GM18868 (cell line): Measurements from ENCODE around the gene TNFRSF11A.

Experiments
- ATAC-seq: cut with Tn5 transposase; IDR thresholded peaks from one replicate; pipeline ENCODE4 v1.9.1; 2021; ENCODE audit warnings: mild to moderate bottlenecking, moderate library complexity; ENCODE audit not compliant: unreplicated experiment

The TNFRSF11A gene

DNA sequence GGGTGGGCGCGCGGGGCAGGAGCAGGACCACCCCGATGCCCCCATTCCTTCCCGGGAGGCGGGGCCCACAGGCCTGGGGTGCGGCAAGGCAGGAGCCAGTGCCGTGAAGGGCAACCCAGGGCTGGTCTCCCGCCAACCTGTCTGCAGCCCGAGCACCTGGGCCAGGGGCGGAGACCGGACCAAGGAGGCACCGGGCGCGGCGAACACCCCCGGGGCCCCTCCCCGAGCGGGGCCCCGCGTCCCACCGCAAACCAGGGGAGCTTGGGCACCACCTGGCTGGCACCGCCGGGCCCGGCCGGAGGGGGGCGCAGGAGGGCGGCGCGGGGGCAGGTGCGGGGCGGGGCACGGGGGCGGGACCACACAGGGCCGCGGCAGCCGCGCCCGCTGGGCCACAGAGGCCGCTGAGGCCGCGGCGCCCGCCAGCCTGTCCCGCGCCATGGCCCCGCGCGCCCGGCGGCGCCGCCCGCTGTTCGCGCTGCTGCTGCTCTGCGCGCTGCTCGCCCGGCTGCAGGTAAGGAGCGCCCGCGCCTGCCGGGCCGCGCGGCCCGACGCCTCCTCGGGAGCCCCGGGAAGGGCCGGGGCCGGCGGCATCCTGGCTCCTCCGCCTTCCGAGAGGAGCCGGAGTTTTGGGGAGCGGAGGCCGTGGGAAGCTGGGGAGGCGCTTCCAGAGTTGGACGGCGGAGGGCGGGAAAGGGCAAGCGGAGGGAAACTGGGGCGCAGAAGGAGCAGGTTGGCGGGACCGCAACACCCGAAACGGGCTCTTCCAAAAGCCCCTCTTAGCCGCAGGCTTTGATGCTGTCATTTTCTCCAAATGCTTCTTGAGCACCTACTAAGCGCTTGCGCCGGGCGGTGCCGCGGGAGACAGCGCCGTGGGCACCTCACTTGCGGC is at the start of gene TNFRSF11A:
Gene TNFRSF11A (plus strand): TSS at position 394 of the 889 bp plus-strand sequence. CDS start 43 bp downstream, at position 437.
- peak; percentile 70 for ATAC-seq

- no peak for ATAC-seq
These were observed 48.1 kb upstream of the TNFRSF11A start for GRCh38 chr18:62277045-62277444.

GRCh38 chr18:62279561-62279960 is 45.5 kb upstream of the TNFRSF11A start:
- ATAC-seq, result no peak

DNA sequence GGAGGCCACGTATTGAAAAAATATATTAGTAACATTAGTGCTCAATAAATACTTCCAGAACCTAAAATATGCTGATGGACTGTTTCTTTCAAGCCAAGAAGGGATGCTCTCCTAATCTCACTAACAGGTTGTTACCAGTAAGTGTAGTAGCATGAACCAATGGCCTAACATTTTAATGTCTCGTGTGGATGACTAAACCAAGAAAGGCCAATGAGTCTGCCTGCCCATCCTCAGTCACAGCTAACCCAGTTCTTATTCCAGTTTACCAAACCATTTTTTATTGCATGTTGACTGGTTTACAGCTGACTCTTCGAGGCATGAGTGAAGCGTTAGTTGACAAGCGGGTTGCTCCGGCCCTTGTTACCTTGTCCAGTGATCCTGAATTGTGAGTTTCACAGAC is 45.1 kb upstream of the TNFRSF11A start:
- ATAC-seq, result no peak

- no peak for ATAC-seq
These were observed 44.3 kb upstream of the TNFRSF11A start for GRCh38 chr18:62280786-62281185.

DNA sequence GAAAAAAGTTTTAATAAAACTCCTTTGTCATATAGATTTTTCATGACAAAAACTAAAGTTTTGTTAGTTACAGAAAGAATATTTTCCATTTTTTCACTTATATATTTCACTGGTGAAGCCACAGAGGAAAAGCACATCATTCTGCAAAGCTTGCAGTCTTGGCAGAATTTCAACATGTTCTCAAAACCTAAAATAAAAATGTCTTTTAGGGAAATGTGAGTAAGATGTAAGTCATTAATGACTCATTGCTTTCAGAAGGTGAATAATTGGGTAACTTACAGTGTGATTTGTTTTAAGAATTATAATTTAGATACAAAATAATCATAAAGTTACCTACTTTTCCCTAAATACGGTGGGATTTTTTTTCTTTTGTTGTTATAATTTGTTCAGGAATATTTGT is 43.4 kb upstream of the TNFRSF11A start:
- ATAC-seq, result peak; percentile 61

GRCh38 chr18:62282188-62282629 is 42.9 kb upstream of the TNFRSF11A start:
- no peak for ATAC-seq

- no peak for ATAC-seq
These were observed 40.5 kb upstream of the TNFRSF11A start for GRCh38 chr18:62284637-62285036.

DNA sequence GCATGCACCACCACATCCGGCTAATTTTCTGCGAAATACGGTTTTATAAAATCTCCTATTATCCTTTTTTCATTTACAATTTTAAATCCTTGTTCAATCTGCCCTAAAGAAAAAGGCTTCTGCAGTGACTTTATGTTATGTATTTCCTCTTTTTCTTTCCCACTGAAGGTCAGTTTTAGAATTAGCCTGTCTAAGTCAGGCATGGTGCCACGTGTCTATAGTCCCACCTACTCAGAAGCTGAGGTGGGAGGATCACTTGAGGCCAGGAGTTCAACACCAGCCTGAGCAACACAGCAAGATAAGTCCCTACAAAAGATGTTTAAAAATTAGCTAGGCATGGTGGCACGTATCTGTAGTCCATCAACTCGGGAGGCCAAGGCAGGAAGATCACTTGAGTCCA is 39.8 kb upstream of the TNFRSF11A start:
- no peak for ATAC-seq

- peak; percentile 36 for ATAC-seq
These were observed 37.1 kb upstream of the TNFRSF11A start for GRCh38 chr18:62287781-62288664.

- peak; percentile 73 for ATAC-seq
These were observed 36.5 kb upstream of the TNFRSF11A start for GRCh38 chr18:62288665-62289008.

DNA sequence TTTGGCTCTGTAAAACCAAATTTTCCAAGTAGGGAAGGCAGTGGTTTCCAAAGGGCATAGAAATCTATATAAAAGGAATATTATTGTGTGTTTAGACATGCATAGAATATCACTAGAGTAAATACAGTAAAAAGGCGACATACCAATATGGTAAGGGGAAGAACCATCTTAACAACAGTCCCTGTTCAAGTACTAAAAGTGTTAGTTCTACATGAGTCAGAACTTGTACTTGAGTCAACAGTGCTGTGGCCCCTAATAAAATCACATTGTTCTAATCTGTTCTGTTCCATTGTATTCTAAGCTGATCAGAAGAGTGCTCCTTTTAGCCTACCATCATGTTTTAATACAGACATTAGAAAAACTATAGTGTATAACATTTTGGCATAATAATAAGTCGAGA is 36.1 kb upstream of the TNFRSF11A start:
- peak; percentile 91 for ATAC-seq

- ATAC-seq, result no peak
These were observed 31.0 kb upstream of the TNFRSF11A start for GRCh38 chr18:62294073-62294472.

DNA sequence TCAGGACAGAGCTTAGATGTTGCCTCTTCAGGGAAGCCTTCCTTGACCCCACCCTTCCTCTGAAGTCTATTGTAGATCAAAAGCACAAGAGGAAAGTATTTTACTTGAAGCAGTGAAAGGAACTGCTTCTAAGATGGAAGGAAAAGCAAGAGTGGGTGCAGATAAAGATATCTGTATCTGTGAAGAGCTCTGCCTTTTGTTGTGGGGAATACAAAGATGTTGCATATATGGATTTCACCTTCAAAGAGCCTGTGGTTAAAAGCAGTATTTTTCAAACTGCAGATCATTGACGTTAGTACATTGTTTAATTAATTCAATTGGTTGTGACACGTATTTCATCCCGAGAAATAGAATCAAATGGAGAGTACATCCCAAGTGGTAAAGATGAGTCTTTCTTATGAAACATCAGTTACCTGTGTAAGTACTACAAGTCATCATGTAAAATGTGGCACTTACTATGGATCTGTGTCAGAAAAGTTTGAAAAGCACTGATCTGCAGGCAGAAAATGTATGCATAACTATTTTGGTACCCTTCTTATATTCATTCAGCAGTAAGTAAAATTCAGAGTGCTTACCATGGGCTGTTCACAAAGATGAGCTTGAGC is 24.6 kb upstream of the TNFRSF11A start:
- no peak for ATAC-seq

GRCh38 chr18:62301322-62301721 is 23.8 kb upstream of the TNFRSF11A start:
- ATAC-seq, result no peak

DNA sequence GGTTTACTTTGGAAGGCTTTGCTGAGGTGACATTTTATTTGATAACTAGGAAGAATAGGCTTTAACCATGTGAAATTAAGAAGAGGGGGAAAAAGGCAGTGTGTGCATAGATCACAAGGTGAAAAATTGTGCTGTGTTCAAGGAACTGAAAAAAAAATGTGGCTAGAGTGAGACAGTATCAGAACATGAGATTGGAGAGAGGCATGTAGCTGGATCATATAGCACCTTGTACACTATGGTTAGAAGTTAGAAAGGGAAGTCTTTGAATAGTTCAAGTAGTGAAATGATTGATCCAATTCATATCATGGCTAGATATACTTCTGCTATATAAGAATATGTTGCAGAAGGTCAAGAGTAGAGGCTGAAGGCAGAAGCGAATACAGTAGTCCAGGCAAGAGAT is 12.3 kb upstream of the TNFRSF11A start:
- ATAC-seq, result peak; percentile 86

DNA sequence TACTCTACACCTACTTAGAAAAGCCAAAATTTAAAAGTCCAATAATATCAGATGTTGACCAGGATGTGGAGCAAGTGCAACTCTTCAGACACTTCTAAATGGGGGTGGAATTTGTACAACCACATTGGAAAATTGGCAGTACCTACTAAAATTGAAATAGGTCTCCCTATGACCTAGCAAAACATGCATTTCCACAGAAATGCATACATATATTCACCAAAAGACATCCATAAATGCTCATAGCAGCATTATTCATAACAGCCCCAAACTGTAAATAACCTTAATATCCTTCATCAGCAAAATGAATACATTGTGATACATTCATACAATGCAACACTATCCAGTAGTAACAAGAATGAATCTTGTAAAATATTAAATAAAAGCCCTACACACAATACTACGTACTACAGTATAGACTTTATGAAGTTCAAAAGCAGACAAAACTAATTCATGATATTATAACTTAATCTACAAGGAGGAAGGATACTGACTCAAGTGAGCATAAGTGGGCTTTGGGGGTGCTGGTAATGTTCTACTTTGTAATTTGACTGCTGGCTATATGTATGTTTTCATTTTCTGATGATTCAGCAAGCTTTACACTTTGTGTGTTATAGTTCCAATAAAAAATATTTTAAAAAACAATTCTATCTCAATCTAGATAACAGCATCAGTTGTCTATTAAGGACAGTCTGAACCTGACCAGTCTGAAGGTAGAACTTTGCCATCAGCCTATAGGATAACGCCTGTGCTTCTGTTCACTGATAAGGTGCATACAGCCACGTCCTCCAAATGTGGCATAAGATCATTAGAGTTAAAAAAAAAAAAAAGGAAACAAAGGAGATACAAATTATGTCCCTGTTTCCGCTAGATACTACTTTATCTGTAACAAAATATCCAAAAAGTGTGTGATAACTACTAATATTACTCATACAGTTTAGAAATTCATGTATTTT is 6.6 kb upstream of the TNFRSF11A start:
- ATAC-seq, result no peak

DNA sequence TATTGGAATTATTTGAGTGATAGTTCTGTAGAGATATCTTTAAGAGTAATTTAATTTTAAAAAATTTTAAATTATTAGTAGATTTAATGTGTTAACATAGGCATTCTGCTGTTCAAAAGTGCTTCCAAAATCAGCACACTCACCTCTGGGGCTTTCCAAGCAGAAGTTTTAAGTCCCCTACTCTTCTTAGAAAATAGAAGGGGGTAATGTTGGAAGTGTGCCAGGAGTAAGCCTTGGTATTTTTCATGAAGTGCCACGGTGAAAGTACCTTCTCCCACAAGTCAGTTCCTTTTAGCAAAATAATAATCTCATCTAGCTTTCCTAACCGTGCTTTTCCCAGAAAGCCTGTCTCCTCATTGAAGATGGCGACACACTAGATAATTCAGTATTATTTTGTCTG is 3.9 kb upstream of the TNFRSF11A start:
- no peak for ATAC-seq

- no peak for ATAC-seq
These were observed 1.5 kb upstream of the TNFRSF11A start for GRCh38 chr18:62323483-62324180.
